Kidney (tissue), 14 donors: ENCODE results near the gene CYP2A7. TPM values are rescaled to one million over a fixed set of nuclear protein-coding genes. Genes with fewer than 3 reads are reported as not detected.
"Not testable (repeated sequence)": the region's sequence is repeated elsewhere in the genome, so short reads cannot be mapped to it uniquely, and the experiment has no call there.

ENCODE experiments used
- DNase-seq, 5 donors: peaks; one replicate each; pipeline ENCODE4 v3.0.0-alpha.2; 2013 to 2020
- FAIRE-seq: peaks from 2 replicates; lab custom pipeline; 2012; peaks lifted over from hg19 to GRCh38; lab: Jason Lieb, UNC
- H3K27ac ChIP-seq, 2 donors: one replicate each; pipeline ENCODE4 v1.7.0; 2013; ENCODE audit warnings: low read depth in 2 of 2, low read length in 2 of 2, inconsistent platforms in 1 of 2
- H3K27me3 ChIP-seq: one replicate; pipeline ENCODE4 v1.7.1; 2013; ENCODE audit warnings: low read length, inconsistent platforms; ENCODE audit not compliant: control insufficient read depth, insufficient read depth
- H3K36me3 ChIP-seq, 3 donors: one replicate each; pipeline versions ENCODE4 v1.7.0 to v1.7.1; 2013; ENCODE audit warnings: low read length in 3 of 3, control low read depth in 1 of 3, inconsistent platforms in 1 of 3; ENCODE audit not compliant: insufficient read depth in 3 of 3, control insufficient read depth in 2 of 3
- H3K4me1 ChIP-seq, 3 donors: one replicate each; pipeline versions ENCODE4 v1.7.0 to v1.7.1; 2013; ENCODE audit warnings: low read length in 3 of 3, inconsistent platforms in 1 of 3, low read depth in 1 of 3; ENCODE audit not compliant: control insufficient read depth in 2 of 3, insufficient read depth in 2 of 3
- H3K4me3 ChIP-seq, 3 donors: one replicate each; pipeline versions ENCODE4 v1.7.0 to v1.8.1; 2013; ENCODE audit warnings: low read length in 3 of 3, control low read depth in 1 of 3, inconsistent platforms in 1 of 3
- H3K9ac ChIP-seq, 3 donors: one replicate each; pipeline versions ENCODE4 v1.7.0 to v1.7.1; 2013; ENCODE audit warnings: low read length in 3 of 3, control low read depth in 1 of 3, inconsistent platforms in 1 of 3
- H3K9me3 ChIP-seq, 3 donors: one replicate each; pipeline versions ENCODE4 v1.7.0 to v1.7.1; 2013; ENCODE audit warnings: low read length in 3 of 3, control low read depth in 1 of 3, inconsistent platforms in 1 of 3; ENCODE audit not compliant: control insufficient read depth in 2 of 3, insufficient read depth in 1 of 3
- CTCF ChIP-seq: IDR thresholded peaks from 3 replicates; pipeline ENCODE4 v1.5.1; 2012; ENCODE audit warnings: mild to moderate bottlenecking, moderate library complexity, borderline replicate concordance; ENCODE audit not compliant: insufficient read depth; ENCODE audit errors: extremely low read depth
- intact Hi-C: fragments of 100-400 bp; cut with DNase I; formaldehyde crosslinking; loops from one replicate; pipeline ENCODE4 v1.11.1; 2022
- polyA plus RNA-seq: library from polyadenylated mRNA; stranded (reverse); fragments of 350-450 nt; fragmentation: Illumina TruSeq; extraction: RNeasy Lipid Tissue Mini Kit (QIAGEN cat#74804); gene quantifications from one replicate; pipeline ENCODE4 v1.2.3, GENCODE V29; 2014; ENCODE audit warnings: low read depth, low replicate concordance; ENCODE audit not compliant: insufficient read depth
- total RNA-seq: library from RNA; stranded (reverse); fragmentation: NEBNext Ultra II Directional; extraction: Animal tissue kit (Norgen Biotek cat#: 25700); gene quantifications from one replicate; pipeline ENCODE4 v1.2.1, GENCODE V29; 2021
- donor health status: control.
- donor health status: control.
- donor health status: control.
- donor health status: control.
- donor health status: control.
- donor health status: DM: yes; HTN: yes; CAD: no.
- donor health status: Normal renal cell carcinoma (clear cell type).

The CYP2A7 gene
- total and polyA plus RNA-seq, 2 donors from 2014 or later: not detected

GRCh38 chr19:40888191-40888590, 6.2 kb upstream of the CYP2A7 start:
- H3K9me3 ChIP-seq: no peaks in the 10 kb centered on the region
- no peak overlapping the region for H3K9ac ChIP-seq
- H3K27ac ChIP-seq: no peak overlapping the region
- DNase-seq (no peak), FAIRE-seq (no peak)
- no peaks in the 10 kb centered on the region for H3K27me3 ChIP-seq
- TF ChIP-seq CTCF: no peak
- intact Hi-C loops: no loop called here
- no peaks in the 10 kb centered on the region for H3K36me3 ChIP-seq
- no peaks in the 10 kb centered on the region for H3K4me1 ChIP-seq
- no peak overlapping the region for H3K4me3 ChIP-seq

GRCh38 chr19:40884187-40884931, 2.3 kb upstream of the CYP2A7 start:
- H3K4me3 ChIP-seq, DNase-seq, H3K36me3 ChIP-seq, H3K27me3 ChIP-seq, H3K4me1 ChIP-seq, H3K9ac ChIP-seq, FAIRE-seq, H3K9me3 ChIP-seq, H3K27ac ChIP-seq, intact Hi-C loops: not testable (repeated sequence)

GRCh38 chr19:40879349-40879748, 2.7 kb downstream of the CYP2A7 start:
- H3K36me3 ChIP-seq, FAIRE-seq, DNase-seq, H3K27ac ChIP-seq, H3K4me3 ChIP-seq, H3K9ac ChIP-seq, intact Hi-C loops, H3K9me3 ChIP-seq, H3K27me3 ChIP-seq, H3K4me1 ChIP-seq: not testable (repeated sequence)

- FAIRE-seq, H3K4me1 ChIP-seq, H3K27me3 ChIP-seq, H3K9me3 ChIP-seq, H3K36me3 ChIP-seq, H3K27ac ChIP-seq, intact Hi-C loops, H3K4me3 ChIP-seq, H3K9ac ChIP-seq: not testable (repeated sequence)
- DNase-seq: peak in 4 of 5 donors; percentile 4 to 83 (median 12)
Observed at GRCh38 chr19:40875526-40875951, 6.5 kb downstream of the CYP2A7 start.

GRCh38 chr19:40874874-40875273, 7.2 kb downstream of the CYP2A7 start:
- intact Hi-C loops, H3K4me3 ChIP-seq, H3K36me3 ChIP-seq, H3K4me1 ChIP-seq, H3K27me3 ChIP-seq, H3K9ac ChIP-seq, H3K9me3 ChIP-seq, FAIRE-seq, DNase-seq, H3K27ac ChIP-seq: not testable (repeated sequence)

GRCh38 chr19:40873873-40874272, 8.2 kb downstream of the CYP2A7 start:
- H3K4me1 ChIP-seq, FAIRE-seq, H3K9ac ChIP-seq, intact Hi-C loops, DNase-seq, H3K4me3 ChIP-seq, H3K27me3 ChIP-seq, H3K9me3 ChIP-seq, H3K27ac ChIP-seq, H3K36me3 ChIP-seq: not testable (repeated sequence)
